D341Med (cell line): Measurements from ENCODE around the gene TLX3.
A peak's percentile ranks its signal among the peaks of the same experiment; 100 is the strongest.
"Not testable (repeated sequence)": the region's sequence is repeated elsewhere in the genome, so short reads cannot be mapped to it uniquely, and the experiment has no call there.

Experiments
- DNase-seq: peaks from one replicate; pipeline ENCODE4 v3.0.0; 2012; ENCODE audit warnings: low spot score

The TLX3 gene

DNA sequence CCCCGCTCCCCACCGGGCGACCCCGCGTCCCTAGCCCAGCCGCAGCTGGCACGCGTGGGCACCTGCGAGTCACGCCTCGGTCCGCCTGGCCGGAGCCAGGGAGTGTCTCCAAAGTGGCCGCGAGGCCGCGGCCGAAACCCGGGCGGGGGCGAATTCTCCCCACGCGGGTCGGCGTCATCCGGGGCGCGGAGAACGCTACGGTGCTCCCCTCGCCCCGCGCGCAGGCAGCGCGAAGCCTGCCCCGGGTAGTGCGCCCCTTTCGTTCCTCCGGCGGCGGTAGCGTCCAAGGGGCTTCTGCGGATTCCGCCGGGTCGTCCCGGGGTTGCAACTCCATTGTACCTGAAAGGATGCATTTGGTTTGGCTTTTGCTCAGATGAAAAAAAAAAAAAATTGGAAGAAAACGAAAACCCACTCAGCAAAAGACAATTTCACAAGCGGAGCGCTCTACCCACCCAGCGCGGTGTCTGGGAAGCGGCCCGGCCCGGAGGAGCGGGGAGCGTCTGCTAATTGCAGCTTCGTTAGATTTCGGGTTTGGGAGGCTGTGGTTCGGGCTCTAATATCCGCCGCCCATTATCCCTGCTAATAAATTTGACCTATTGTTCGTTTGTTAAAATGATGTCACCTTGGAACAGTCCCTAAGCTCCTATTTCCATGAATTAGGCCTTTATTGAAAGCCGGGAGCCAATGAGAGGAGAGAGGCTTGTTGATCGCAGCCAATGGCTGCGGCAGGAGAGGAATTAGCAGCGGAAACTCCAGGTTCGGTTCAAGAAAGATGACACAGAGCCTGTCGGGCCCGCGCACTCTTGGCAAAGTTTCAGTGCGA is at the start of gene TLX3:
Gene TLX3, plus strand, starts transcription at position 796 of the 823 bp plus-strand sequence. CDS start 118 bp downstream, outside the sequence.
- peak; percentile 83 for DNase-seq

DNA sequence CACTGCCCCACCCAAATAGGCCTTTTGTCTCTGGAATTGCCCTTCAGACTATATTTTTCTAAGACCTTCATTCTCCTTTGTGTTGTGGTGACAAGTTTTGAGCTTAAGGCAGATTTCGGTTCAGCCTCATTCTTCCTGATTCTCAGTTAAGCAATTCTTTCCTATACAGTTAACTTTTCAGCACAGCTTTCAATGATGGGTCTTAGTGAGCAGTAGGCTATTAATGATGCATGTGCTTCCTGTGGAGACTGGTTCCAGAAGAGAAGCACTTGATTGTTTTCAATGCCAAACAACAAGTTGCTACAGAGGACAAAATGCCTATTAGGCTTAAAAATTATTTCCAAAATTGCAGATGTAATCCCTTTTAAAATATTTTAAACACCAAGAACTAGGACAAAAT is 47.7 kb upstream of the TLX3 start:
- no peak for DNase-seq

DNA sequence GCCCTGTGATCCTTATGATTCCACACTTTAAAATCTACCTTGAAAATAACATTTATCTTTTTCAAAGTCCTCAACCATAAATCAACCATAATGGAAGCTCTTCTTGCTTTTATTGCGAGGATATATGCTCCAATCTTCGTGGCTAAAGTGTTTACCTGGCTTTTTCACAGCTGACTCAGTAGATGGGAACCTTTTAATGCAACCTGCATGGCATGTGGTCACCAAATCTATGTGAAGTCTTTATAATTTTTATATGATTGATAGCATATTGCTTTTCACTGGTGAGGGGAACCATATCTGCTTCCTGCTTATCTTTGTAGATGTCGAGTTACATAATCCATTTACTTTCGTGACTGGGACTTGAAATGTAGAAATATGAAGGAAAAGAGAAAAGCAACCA is 47.1 kb upstream of the TLX3 start:
- no peak for DNase-seq

DNA sequence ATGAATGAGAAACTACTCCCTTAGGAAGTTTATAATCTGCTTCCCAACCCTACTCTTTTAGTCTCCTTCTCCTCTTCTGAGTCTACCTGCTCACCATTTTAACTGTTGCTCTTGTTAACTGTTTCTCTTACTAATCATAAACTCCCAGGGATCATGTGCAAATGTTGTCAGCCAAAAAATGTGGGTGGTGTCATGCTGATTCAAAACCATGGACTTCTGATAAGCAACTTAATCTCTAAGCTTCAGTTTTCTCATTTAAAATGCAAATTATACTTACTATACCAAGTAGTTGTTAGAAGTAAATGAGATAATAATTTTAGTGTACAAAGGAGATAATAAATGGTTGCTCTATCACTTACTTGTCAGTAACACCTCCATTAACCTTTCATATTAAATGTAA is 45.9 kb upstream of the TLX3 start:
- DNase-seq, result no peak

DNA sequence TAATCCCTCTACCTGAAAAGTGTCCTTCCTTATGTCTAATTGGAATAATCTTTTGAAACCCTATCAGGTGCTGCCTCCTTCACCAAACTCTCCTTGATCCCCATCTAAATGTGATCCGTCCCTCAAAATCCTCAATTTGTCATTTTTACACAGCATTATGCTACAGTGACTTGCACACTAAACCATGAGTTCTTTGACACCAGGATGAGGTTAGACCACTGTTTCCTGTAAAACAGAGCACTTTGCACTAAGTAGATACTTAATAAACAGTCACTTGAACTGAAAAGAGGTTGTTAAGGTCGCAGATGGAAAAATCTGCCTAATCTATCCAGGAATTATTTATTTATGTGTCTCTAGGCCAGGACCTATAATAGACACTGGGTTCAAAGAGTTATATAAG is 44.2 kb upstream of the TLX3 start:
- no peak for DNase-seq

DNA sequence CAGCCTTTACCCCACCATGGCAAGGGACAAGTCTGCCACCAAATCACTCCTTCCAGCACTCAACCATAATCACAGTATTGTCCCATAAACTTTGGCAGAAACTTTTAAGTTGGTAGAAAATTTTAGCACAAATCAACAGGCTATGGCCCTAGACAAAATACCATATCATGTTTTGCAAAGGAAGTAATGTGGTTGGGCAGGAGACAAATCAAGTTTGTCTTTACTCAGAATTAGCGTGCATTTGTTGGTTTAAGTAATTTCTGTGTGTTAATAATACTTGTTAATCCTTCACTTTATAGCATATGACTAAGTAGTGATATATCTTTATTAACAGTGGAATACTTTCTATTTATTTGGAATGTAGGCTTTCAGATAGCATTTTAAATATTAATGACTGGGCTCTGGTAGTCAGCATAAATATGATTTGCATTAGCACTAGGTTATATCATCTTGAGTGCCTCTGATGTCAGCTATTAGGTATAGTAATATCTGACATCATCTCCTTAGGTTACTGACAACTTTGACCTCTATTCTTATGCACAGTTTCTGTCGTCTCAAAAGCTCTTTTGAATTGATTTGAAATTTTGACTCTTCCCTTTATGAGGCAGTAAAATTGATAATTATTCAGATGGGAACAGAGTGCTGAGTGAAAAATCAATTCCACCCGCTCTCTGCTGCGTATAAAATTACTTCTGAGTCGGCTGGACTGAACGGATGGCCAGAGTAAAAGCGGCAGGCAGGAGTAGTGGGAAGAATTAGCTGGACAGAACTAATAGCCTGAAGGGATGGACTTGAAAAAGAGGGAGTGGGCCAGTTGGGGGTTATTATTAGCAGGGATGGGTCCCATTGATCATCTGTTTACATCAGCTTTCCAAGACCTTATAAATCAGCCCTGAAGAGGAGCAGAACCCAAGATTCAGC is 40.1 kb upstream of the TLX3 start:
- no peak for DNase-seq

DNA sequence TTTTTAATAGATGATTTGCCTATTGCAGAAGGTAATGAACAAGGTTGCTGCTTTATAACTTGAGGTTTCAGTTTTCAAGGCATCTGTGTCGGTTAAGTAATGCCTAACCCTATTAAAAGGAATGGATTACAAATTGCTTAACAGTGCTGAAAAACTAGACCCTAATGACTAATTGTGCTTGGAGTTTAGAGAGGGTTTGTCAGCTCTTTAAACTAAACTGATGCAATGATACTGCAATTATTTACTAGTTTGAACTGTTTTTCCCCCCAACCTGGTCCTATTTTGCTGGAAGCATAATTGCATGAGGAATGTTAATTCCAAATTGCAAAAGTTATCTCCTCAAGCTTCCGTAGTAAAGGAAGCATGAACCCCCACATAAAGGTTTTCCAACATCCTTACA is 39.3 kb upstream of the TLX3 start:
- DNase-seq, result no peak

DNA sequence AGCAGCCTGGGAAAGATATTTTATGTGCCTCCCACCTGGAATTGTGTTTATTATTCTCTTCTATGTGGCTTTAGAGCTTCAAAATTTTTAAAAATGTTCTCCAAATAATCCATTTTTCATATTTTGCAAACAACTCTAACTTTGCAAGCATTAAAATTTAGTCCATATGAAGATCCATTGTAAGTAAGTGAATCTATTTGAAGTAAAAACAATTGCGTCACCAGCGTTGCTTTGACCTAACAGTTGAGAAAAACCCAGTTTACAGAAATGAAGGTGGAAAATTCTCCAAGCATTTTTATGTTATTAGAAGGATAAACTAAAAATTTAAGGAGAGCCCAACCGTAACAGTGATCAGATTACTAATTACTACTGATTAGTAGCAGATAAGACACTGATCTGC is 38.9 kb upstream of the TLX3 start:
- no peak for DNase-seq

DNA sequence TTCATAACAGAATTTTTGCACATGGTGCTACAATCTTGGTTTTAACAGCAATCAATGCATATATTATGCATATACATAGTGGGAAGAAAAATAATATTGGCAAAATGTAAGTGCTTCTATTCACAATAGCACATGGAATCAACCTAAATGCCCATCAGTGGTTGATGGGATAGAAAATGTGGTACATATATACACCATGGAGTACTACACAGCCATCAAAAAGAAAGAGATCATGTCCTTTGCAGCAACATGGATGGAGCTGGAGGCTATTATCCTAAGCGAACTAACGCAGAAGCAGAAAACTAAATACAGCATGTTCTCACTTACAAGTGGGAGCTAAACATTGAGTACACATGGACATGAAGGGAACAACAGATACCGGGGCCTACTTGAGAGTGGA is 37.2 kb upstream of the TLX3 start:
- DNase-seq, result no peak

DNA sequence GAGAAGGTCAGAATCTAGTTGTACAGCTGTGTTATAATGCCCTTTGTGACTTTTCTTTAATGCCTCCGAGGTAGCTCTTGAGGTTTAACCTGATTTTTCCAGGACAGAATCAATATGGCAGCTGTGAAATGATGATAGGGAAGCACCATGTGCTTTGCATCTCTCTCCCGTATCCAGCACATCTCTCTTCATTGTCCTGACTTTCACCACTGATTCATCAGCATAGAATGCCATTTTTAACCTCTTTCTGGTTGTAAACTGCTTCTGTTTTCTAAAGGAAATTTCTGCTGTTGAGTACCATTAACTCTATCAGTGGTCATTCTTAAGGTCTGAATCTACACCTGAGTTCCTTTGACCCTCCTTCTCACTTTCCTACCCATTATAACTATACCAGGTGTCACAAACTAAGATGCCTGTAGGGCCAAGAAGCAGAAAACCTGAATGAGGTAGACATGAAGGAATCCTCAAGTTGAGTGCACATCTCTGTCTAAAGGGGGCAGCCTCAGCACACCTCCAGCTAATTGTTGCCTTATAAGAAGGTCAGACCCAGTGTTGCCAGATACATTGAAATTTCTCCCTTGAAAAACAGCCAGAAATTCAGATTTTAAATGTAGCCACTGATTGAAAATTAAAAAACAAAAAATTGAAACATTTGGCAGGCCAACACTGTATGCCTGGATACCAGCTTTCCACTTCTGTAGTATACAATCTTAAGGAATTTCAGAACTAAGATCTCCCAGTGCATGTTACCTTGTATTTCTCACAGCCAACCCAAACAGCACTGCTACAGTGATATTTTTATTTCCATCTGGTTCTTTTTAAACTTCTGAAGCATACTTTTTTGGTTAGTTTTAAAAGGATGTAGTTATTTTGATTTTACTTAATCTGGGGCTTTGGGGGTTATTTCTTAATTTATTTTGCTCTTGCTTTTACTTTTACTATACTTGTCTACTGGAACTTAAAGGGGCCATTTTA is 35.8 kb upstream of the TLX3 start:
- DNase-seq, result peak; percentile 32

DNA sequence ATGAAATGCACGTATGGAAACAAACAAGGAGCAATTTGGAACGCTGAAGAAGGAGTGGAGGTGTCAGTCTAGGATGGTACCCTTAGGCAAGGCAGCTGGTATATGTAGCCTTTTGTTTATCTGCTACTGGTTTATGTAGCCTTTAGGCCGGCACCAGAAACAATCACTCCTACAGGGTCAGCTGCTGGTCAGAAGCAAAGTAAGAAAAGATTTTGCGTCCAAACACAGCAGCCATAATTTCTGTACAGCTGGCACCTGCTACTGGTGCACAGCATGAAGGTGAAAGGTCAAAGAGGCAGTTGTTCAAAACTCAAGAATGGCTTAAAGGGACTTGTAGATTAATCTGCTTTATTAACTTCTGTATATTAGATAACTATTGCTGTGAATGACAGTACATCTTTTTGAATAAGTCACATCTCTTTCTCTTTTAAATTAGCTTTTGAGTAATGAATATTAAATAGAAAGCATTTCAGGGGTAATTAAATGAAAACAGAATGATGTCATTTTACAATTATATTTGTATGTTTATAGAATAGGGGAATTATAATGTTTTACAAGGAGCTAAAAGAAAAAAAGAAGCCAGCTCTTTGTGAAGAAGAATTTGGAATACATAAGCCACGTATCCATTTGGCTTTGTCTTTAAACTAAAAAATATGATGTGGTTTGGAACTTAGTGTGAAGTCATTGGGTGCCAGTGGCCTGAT is 33.1 kb upstream of the TLX3 start:
- DNase-seq, result no peak

DNA sequence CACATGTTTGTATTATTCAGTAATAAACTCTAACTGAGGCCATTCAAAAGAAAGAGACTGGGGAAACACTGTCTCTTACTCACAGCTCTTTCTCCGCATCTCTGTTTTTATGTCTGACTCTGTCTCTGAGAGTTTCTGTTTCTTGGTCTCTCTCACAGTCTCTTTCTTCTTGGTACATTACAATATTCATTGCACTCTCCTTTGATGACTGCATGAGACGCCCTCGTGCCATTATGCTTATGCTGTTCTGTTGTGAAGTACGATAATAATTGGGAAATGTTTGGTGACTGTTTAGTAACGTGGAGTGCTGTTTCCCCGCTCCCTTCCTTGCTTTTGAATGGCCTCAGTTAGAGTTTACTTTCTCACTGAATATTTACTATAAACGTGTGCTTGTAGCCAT is 25.3 kb upstream of the TLX3 start:
- no peak for DNase-seq

DNA sequence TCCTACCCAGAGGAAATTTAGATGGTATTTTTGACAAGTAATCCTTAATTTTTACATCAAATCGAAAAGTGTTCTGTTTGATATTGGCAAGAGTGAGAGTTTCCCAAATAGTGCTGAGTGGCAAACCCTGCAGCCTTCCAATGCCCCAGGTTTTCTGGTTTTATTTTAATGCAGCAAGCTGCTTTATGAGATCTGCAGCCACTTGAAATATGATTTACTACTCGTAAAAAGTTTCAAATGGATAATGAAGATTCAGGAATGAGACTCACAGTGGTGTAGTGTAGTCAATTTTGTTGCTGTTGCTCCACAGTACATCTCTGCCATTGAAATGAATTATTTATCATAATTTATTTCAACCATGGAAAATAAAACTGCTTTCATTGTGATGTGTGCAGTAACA is 23.6 kb upstream of the TLX3 start:
- DNase-seq, result no peak

DNA sequence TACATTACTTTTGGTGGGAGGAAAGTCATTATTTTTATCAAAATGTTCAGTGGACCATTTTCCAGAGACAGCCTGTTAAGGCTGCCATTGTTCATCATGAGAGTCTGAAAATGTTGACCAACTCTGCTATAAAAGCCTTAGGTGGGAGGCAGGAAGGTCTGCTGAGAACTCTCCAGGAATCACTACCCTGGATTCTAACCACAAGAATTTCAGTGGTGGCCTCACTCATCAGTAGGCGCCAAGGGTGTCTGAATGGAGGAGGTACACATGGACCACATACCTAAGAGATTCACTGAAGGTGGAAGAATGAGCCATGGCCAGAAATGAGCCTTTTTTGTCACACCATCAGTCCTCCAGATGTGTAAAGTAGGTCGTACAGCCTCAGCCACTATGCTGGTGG is 21.0 kb upstream of the TLX3 start:
- DNase-seq, result no peak

DNA sequence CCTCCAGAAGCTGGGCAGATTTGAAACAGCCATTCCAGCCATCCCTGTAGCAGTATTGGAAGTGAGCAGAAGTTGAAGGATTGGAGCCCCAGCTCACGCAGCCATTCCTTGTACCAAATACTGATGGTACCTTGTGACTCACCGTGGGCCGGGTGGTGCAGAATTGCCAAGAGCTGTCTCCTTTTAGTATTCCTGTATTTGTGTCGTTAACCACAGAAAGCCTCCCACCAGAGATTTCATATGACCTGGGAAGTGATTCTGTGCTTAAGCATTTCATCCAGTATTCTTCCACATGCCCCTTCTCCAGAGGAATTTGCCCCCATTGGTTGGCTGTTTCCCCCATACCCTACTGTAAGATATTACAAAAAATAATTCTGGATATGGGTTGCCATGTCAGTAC is 17.7 kb upstream of the TLX3 start:
- DNase-seq, result no peak

DNA sequence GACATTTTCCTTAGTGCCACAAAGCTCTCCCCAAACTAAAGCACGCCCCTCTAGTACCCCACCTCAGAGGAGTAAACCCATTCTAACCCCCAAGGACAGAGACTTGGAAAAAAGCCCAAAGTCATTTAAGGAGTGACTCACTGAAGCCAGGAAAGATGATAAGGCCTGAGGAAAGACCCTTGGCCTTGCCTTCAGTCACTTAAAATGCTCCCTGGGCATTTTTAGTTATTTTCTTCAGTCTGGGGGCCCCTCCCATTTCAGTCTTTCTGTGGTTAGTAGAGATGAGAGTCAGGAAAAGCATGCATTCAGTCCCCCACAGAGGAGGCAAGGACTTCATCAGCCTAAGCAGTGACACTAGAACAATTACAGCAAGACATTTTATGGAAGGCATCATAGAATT is 13.7 kb upstream of the TLX3 start:
- DNase-seq, result no peak

DNA sequence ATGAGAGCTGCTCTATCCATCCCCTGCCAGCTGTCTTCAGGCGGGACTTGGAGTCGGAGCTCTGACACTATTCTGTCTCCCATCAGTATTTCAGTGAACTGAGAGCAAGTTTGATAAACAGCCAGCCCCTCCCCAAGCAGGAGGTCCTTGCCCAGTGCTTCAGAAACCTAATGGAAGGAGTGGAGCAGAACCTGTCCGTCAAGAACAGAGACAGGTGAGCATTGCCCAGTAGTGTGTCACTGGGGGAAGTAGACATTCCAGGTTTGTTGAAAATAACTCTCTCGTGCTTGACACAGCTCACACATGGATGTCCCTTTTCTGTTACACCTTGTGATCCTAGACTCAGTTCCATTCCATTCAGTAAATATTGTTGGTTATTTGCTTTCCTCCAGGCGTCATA is 13.2 kb upstream of the TLX3 start:
- DNase-seq, result no peak

DNA sequence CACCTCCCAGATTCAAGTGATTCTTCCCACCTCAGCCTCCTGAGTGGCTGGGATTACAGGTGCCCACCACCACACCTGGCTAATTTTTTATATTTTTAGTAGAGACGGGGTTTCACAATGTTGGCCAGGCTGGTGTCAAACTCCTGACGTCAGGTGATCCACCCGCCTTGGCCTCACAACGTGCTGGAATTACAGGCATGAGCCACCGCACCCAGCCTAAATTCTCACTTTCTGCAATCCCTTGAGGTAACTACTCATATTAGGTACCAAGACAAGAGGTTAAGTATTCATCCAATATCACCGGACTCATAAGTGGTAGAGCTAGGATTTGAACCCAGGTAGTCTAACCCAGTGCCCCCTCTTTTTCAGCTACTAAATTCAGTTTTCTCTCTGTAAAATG is 11.1 kb upstream of the TLX3 start:
- DNase-seq, result not testable (repeated sequence)

DNA sequence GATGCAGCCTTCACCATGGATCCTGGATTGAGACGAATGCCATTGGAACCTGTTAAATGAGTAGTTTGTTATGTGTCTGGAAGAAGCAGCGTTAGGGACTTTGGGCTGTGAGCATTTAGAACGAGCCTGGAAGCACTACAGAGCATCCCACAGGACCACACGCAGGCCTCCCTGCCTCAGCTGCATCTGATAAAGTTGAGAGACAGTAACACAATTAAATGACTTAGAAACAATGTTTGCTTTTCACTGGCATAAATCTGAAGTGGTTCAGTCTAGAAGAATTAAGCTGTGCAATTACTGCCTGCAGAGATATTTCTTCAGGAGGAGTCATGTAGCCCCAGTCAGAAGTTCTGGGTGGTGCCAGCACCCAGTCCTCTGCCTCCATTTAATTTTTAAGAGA is 9.8 kb upstream of the TLX3 start:
- DNase-seq, result no peak

DNA sequence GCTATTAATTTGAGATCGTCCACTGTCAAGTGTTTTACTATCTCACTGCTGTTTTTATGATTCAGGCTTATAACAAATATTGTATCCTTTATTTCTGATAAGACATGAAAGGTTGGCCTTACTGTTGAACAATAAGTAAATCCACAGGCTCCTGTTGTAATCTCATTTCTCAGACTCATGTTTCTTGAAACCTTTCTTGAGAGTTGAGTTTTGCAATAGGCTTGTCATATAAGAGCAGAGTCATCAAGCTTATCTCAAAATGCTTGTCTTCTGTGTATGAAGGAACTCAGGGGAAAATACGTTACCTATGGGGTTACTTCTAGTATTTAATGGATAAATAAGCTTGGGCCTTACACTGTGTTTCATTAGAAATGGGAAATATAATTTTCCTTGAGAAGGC is 9.2 kb upstream of the TLX3 start:
- no peak for DNase-seq

DNA sequence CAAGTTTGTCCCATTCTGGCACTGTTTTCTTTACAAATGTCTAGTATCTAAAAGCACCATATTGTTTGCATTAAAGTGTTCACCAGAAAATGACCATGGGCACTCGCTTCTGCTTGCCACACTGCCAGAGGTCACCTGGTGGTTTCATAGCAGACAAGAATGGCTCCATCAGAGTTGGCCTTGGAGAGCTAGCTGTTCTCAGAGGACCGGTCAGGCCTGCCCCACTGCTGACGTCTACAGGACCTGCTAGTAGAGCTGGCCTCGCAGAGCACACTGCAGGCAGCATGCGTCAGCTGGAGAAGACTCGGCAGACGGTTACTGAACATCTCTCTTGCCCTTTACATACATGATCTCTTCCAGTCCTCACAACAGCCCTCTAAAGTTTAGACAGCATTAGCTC is 8.7 kb upstream of the TLX3 start:
- no peak for DNase-seq

DNA sequence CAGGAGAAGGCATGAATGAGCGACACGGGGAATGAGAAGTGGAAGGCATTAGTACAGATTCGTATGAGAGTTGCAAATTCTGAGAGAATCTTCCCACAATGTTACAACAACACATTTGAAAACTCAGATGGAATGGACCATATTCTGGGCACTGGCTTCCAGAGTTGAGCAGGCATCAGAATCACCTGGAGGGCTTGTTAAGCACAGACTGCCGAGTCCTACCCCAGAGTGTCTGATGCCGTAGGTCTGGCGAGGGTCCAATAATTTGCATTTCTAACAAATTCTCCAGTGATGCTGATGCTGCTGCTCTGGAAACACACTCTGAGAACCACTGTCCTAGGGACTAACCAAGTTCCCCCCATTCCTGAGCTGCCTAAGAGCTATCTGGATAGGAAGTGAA is 2.9 kb upstream of the TLX3 start:
- DNase-seq, result no peak
